Measurements from ENCODE around the gene TMF1. TPM values are rescaled to one million over a fixed set of nuclear protein-coding genes. Genes with fewer than 3 reads are reported as not detected.
A peak's percentile ranks its signal among the peaks of the same experiment; 100 is the strongest.

Gene TMF1
- total and polyA plus RNA-seq, 5 donors from 2014 or later: 32.9 to 71.3 (median 36.6) TPM

DNA sequence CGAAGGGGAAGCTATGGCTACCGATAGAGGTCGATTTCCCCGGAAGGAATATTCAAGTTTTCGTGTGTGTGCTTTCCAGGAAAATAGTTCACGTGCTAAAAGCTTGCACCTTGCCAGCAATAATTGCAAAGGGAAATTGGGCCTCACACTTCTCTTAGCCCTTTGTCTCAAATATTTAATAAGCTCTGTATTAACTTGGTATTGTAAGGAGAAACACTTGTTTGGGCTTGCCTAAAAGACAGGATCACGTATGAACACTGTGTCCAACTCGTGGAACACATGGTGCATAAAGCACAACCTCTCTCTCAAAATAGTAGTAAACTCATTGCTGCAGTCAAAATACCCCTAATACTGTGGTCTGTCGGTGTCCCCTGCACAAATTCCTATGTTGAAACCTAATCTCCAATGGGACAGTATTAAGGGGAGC lies 352 bp upstream of the TMF1 start:
- peak overlapping the region; percentile 92 for H3K4me3 ChIP-seq (ENCODE audit: low read depth, low read length)
- peak in 1 of 2 donors; percentile 2 for ATAC-seq (ENCODE audit: low read depth in 2 of 2)
- DNase-seq: no peak
- Mint-ChIP-seq H3K9me3 (no peaks in the 10 kb centered on the region), H3K27me3 (no peaks in the 10 kb centered on the region), H3K4me1 (peaks cover 26 to 58% (median 39%) of the 10 kb centered on the region in 4 donors), H3K27ac (peak overlapping the region; percentile 93 to 99 (median 98)), H3K36me3 (peaks cover 20% of the 10 kb centered on the region), H3K4me3 (peak overlapping the region; percentile 95 to 99 (median 99))
- peaks cover 28% of the 10 kb centered on the region for H3K36me3 ChIP-seq (ENCODE audit: control insufficient read depth, insufficient read depth, low read length)
- H3K27ac ChIP-seq (ENCODE audit: insufficient read depth, low read length, poor library complexity, severe bottlenecking): peak overlapping the region; percentile 97
- H3K4me1 ChIP-seq (ENCODE audit: control insufficient read depth, insufficient read depth, low read length, poor library complexity, severe bottlenecking): peaks cover 34% of the 10 kb centered on the region
- H3K27me3 ChIP-seq (ENCODE audit: control insufficient read depth, insufficient read depth, low read length): no peaks in the 10 kb centered on the region
- H3K9me3 ChIP-seq (ENCODE audit: control insufficient read depth in 2 of 2, low read length in 2 of 2): no peaks in the 10 kb centered on the region

- Mint-ChIP-seq H3K27ac (no peak overlapping the region), H3K9me3 (no peaks in the 10 kb centered on the region), H3K27me3 (no peaks in the 10 kb centered on the region), H3K36me3 (peaks cover 23% of the 10 kb centered on the region), H3K4me1 (peaks cover 37 to 62% (median 50%) of the 10 kb centered on the region in 4 donors), H3K4me3 (peak overlapping the region; percentile 48 to 99 (median 90))
- Histone ChIP-seq H3K4me1 (ENCODE audit: control insufficient read depth, insufficient read depth, low read length, poor library complexity, severe bottlenecking) (peaks cover 34% of the 10 kb centered on the region), H3K36me3 (ENCODE audit: control insufficient read depth, insufficient read depth, low read length) (peaks cover 38% of the 10 kb centered on the region), H3K27ac (ENCODE audit: insufficient read depth, low read length, poor library complexity, severe bottlenecking) (no peak overlapping the region), H3K27me3 (ENCODE audit: control insufficient read depth, insufficient read depth, low read length) (no peaks in the 10 kb centered on the region), H3K4me3 (ENCODE audit: low read depth, low read length) (peak overlapping the region; percentile 14), H3K9me3 (ENCODE audit: control insufficient read depth in 2 of 2, low read length in 2 of 2) (no peaks in the 10 kb centered on the region)
- DNase-seq (no peak), ATAC-seq (ENCODE audit: low read depth in 2 of 2) (no peak)
Measured at GRCh38 chr3:69048990-69049389, 3.1 kb downstream of the TMF1 start.

DNA sequence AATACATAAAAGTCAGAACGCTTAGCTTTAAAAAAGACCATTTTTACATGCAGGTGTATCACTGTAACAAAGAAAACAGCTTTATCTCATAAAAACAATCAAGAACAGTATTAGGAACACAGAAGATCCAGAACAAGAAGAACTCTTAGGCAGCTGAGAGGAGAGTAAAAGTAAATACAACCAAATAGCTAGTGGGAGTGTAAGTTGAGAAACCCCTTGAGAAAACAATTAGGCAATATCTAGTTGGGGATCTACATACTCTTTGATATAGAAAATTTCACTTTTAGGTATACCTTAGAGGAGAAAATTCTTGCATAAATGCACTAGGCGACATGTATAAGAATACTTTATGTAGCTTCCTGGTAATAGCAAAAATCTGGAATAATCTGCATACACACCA lies 7.5 kb downstream of the TMF1 start:
- Mint-ChIP-seq H3K27ac (peak overlapping the region in 2 of 3 donors; percentile 42 to 65), H3K4me1 (peaks cover 32 to 39% (median 36%) of the 10 kb centered on the region in 4 donors), H3K4me3 (peak overlapping the region in 1 of 4 donors; percentile 27), H3K27me3 (no peaks in the 10 kb centered on the region), H3K36me3 (peaks cover 36% of the 10 kb centered on the region), H3K9me3 (no peaks in the 10 kb centered on the region)
- Histone ChIP-seq H3K9me3 (ENCODE audit: control insufficient read depth in 2 of 2, low read length in 2 of 2) (no peaks in the 10 kb centered on the region), H3K4me3 (ENCODE audit: low read depth, low read length) (no peak overlapping the region), H3K27me3 (ENCODE audit: control insufficient read depth, insufficient read depth, low read length) (no peaks in the 10 kb centered on the region), H3K4me1 (ENCODE audit: control insufficient read depth, insufficient read depth, low read length, poor library complexity, severe bottlenecking) (peaks cover 15% of the 10 kb centered on the region), H3K36me3 (ENCODE audit: control insufficient read depth, insufficient read depth, low read length) (peaks cover 70% of the 10 kb centered on the region), H3K27ac (ENCODE audit: insufficient read depth, low read length, poor library complexity, severe bottlenecking) (no peak overlapping the region)
- no peak for ATAC-seq (ENCODE audit: low read depth in 2 of 2)
- DNase-seq: no peak

GRCh38 chr3:69033470-69033869 lies 18.7 kb downstream of the TMF1 start:
- Mint-ChIP-seq H3K36me3 (peaks cover 46% of the 10 kb centered on the region), H3K4me1 (peaks cover 11 to 25% (median 14%) of the 10 kb centered on the region in 4 donors), H3K9me3 (no peaks in the 10 kb centered on the region), H3K4me3 (no peak overlapping the region), H3K27ac (no peak overlapping the region), H3K27me3 (no peaks in the 10 kb centered on the region)
- no peak overlapping the region for H3K27ac ChIP-seq (ENCODE audit: insufficient read depth, low read length, poor library complexity, severe bottlenecking)
- no peaks in the 10 kb centered on the region for H3K27me3 ChIP-seq (ENCODE audit: control insufficient read depth, insufficient read depth, low read length)
- peaks cover 88% of the 10 kb centered on the region for H3K36me3 ChIP-seq (ENCODE audit: control insufficient read depth, insufficient read depth, low read length)
- H3K4me3 ChIP-seq (ENCODE audit: low read depth, low read length): no peak overlapping the region
- no peaks in the 10 kb centered on the region for H3K4me1 ChIP-seq (ENCODE audit: control insufficient read depth, insufficient read depth, low read length, poor library complexity, severe bottlenecking)
- H3K9me3 ChIP-seq (ENCODE audit: control insufficient read depth in 2 of 2, low read length in 2 of 2): no peaks in the 10 kb centered on the region
- peak in 1 of 3 donors; percentile 44 for DNase-seq
- no peak for ATAC-seq (ENCODE audit: low read depth in 2 of 2)

GRCh38 chr3:69032737-69033136 lies 19.4 kb downstream of the TMF1 start:
- Mint-ChIP-seq H3K27me3 (no peaks in the 10 kb centered on the region), H3K4me3 (no peak overlapping the region), H3K36me3 (peaks cover 48% of the 10 kb centered on the region)

GRCh38 chr3:69032142-69032541 lies 20.0 kb downstream of the TMF1 start:
- ATAC-seq (ENCODE audit: low read depth in 2 of 2) (no peak), DNase-seq (no peak)
- Mint-ChIP-seq H3K4me1 (peaks cover 9 to 30% (median 13%) of the 10 kb centered on the region in 4 donors), H3K9me3 (no peaks in the 10 kb centered on the region), H3K4me3 (no peak overlapping the region), H3K36me3 (peaks cover 52% of the 10 kb centered on the region), H3K27me3 (no peaks in the 10 kb centered on the region), H3K27ac (peak overlapping the region in 1 of 3 donors; percentile 65)
- Histone ChIP-seq H3K4me3 (ENCODE audit: low read depth, low read length) (no peak overlapping the region), H3K27me3 (ENCODE audit: control insufficient read depth, insufficient read depth, low read length) (no peaks in the 10 kb centered on the region), H3K9me3 (ENCODE audit: control insufficient read depth in 2 of 2, low read length in 2 of 2) (no peaks in the 10 kb centered on the region), H3K36me3 (ENCODE audit: control insufficient read depth, insufficient read depth, low read length) (peaks cover 88% of the 10 kb centered on the region), H3K27ac (ENCODE audit: insufficient read depth, low read length, poor library complexity, severe bottlenecking) (no peak overlapping the region), H3K4me1 (ENCODE audit: control insufficient read depth, insufficient read depth, low read length, poor library complexity, severe bottlenecking) (no peaks in the 10 kb centered on the region)

More at GRCh38 chr3:69032737-69033136, 19.4 kb downstream of the TMF1 start:
- H3K4me1 ChIP-seq (ENCODE audit: control insufficient read depth, insufficient read depth, low read length, poor library complexity, severe bottlenecking): no peaks in the 10 kb centered on the region
- peak overlapping the region in 1 of 3 donors; percentile 17 for H3K27ac Mint-ChIP-seq
- H3K27me3 ChIP-seq (ENCODE audit: control insufficient read depth, insufficient read depth, low read length): no peaks in the 10 kb centered on the region
- H3K9me3 ChIP-seq (ENCODE audit: control insufficient read depth in 2 of 2, low read length in 2 of 2): no peaks in the 10 kb centered on the region
- ATAC-seq (ENCODE audit: low read depth in 2 of 2) (no peak), DNase-seq (no peak)
- no peaks in the 10 kb centered on the region for H3K9me3 Mint-ChIP-seq
- no peak overlapping the region for H3K27ac ChIP-seq (ENCODE audit: insufficient read depth, low read length, poor library complexity, severe bottlenecking)
- H3K4me1 Mint-ChIP-seq: peaks cover 9 to 30% (median 13%) of the 10 kb centered on the region in 4 donors
- no peak overlapping the region for H3K4me3 ChIP-seq (ENCODE audit: low read depth, low read length)
- peaks cover 88% of the 10 kb centered on the region for H3K36me3 ChIP-seq (ENCODE audit: control insufficient read depth, insufficient read depth, low read length)

DNA sequence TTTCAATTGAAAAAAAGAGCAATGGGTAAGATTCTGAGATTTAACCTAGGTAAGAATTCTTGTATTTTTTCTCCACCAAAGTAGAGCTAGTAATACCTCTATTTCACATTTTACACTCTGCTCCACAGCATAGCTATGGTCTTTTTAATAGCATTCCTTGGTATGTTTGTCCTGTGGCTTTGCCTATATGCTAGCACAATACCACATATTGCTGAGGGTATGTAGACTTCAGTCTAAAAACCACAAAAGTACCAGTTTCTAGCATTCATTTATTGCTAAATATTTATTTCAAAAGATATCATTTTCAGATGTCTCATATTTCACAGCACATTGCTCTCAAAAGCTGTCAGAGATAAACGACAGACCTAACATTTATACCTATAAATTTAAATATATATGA lies 20.5 kb downstream of the TMF1 start:
- Histone ChIP-seq H3K9me3 (ENCODE audit: control insufficient read depth in 2 of 2, low read length in 2 of 2) (no peaks in the 10 kb centered on the region), H3K27me3 (ENCODE audit: control insufficient read depth, insufficient read depth, low read length) (no peaks in the 10 kb centered on the region), H3K4me1 (ENCODE audit: control insufficient read depth, insufficient read depth, low read length, poor library complexity, severe bottlenecking) (no peaks in the 10 kb centered on the region), H3K36me3 (ENCODE audit: control insufficient read depth, insufficient read depth, low read length) (peaks cover 91% of the 10 kb centered on the region), H3K4me3 (ENCODE audit: low read depth, low read length) (no peak overlapping the region), H3K27ac (ENCODE audit: insufficient read depth, low read length, poor library complexity, severe bottlenecking) (no peak overlapping the region)
- Mint-ChIP-seq H3K27me3 (no peaks in the 10 kb centered on the region), H3K36me3 (peaks cover 54% of the 10 kb centered on the region), H3K4me3 (no peak overlapping the region), H3K9me3 (no peaks in the 10 kb centered on the region), H3K27ac (no peak overlapping the region), H3K4me1 (peaks cover 7 to 27% (median 10%) of the 10 kb centered on the region in 4 donors)
- DNase-seq: no peak
- ATAC-seq (ENCODE audit: low read depth in 2 of 2): no peak

DNA sequence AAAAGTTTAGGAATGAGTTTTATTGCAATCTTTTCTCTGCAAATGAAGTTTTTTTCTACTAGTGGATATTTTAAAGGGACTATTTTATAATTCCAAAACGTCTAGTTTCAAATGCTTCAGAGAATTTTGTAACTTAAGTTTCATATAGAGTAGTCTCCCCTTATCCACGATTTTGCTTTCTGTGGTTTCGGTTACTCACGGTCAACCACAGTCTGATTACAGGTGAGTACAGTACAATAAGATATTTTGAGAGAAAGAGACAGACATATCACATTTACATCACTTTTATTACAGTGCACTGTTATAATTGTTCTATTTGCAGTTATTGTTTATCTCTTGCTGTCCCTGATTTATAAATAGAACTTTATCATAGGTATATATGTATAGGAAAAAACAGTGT lies 31.3 kb downstream of the TMF1 start:
- no peak overlapping the region for H3K4me3 ChIP-seq (ENCODE audit: low read depth, low read length)
- H3K36me3 ChIP-seq (ENCODE audit: control insufficient read depth, insufficient read depth, low read length): peaks cover 35% of the 10 kb centered on the region
- Mint-ChIP-seq H3K4me1 (peaks cover 0 to 24% (median 9%) of the 10 kb centered on the region in 4 donors), H3K9me3 (no peaks in the 10 kb centered on the region), H3K36me3 (peaks cover 10% of the 10 kb centered on the region), H3K27me3 (no peaks in the 10 kb centered on the region), H3K27ac (no peak overlapping the region), H3K4me3 (no peak overlapping the region)
- no peaks in the 10 kb centered on the region for H3K4me1 ChIP-seq (ENCODE audit: control insufficient read depth, insufficient read depth, low read length, poor library complexity, severe bottlenecking)
- no peaks in the 10 kb centered on the region for H3K27me3 ChIP-seq (ENCODE audit: control insufficient read depth, insufficient read depth, low read length)
- ATAC-seq (ENCODE audit: low read depth in 2 of 2): no peak
- no peak for DNase-seq
- H3K9me3 ChIP-seq (ENCODE audit: control insufficient read depth in 2 of 2, low read length in 2 of 2): no peaks in the 10 kb centered on the region
- H3K27ac ChIP-seq (ENCODE audit: insufficient read depth, low read length, poor library complexity, severe bottlenecking): no peak overlapping the region

Measured in CD4-positive, CD25-positive, alpha-beta regulatory T cell (primary cell).